MM.1S (cell line): ENCODE data around the gene ANXA9.

Experiments used
- DNase-seq: peaks from one replicate; pipeline ENCODE4 v3.0.0-alpha.2; 2015
- H2AFZ ChIP-seq: fragments of 300-600 bp; sonication (generic); 2 replicates; pipeline ENCODE4 v1.6.0; 2016; ENCODE audit warnings: antibody characterized with exemption, low read length
- H3F3A ChIP-seq: fragments of 300-600 bp; sonication (generic); 2 replicates; pipeline ENCODE4 v1.6.1; 2016; ENCODE audit warnings: mild to moderate bottlenecking, antibody characterized with exemption, low read length, moderate library complexity, mixed read lengths; ENCODE audit not compliant: insufficient read depth
- H3K27ac ChIP-seq: fragments of 300-600 bp; sonication (generic); 2 replicates; pipeline ENCODE4 v1.5.1; 2016; ENCODE audit warnings: mild to moderate bottlenecking, low read length
- H3K27me3 ChIP-seq: fragments of 300-600 bp; sonication (generic); replicated peaks from 2 replicates; pipeline ENCODE4 v1.6.0; 2016; ENCODE audit warnings: low read length; ENCODE audit not compliant: insufficient read depth
- H3K36me3 ChIP-seq: fragments of 300-600 bp; sonication (generic); replicated peaks from 2 replicates; pipeline ENCODE4 v1.6.1; 2016; ENCODE audit warnings: mild to moderate bottlenecking, low read length, mixed read lengths; ENCODE audit not compliant: insufficient read depth
- H3K4me1 ChIP-seq: fragments of 300-600 bp; sonication (generic); 2 replicates; pipeline ENCODE4 v1.6.1; 2016; ENCODE audit warnings: low read length, mixed read lengths
- H3K4me2 ChIP-seq: fragments of 300-600 bp; sonication (generic); 2 replicates; pipeline ENCODE4 v1.6.0; 2016; ENCODE audit warnings: low read depth, low read length
- H3K4me3 ChIP-seq: fragments of 300-600 bp; sonication (generic); 2 replicates; pipeline ENCODE4 v1.5.1; 2016; ENCODE audit warnings: low read length, mixed read lengths
- H3K79me2 ChIP-seq: fragments of 300-600 bp; sonication (generic); 2 replicates; pipeline ENCODE4 v1.6.1; 2016; ENCODE audit warnings: mixed run types, low read length, mixed read lengths
- H3K9ac ChIP-seq: fragments of 300-600 bp; sonication (generic); 2 replicates; pipeline ENCODE4 v1.6.1; 2016; ENCODE audit warnings: low read length, mixed read lengths
- H3K9me2 ChIP-seq: fragments of 300-600 bp; sonication (generic); replicated peaks from 2 replicates; pipeline ENCODE4 v1.6.1; 2016; ENCODE audit warnings: mild to moderate bottlenecking, low read length, mixed read lengths; ENCODE audit not compliant: insufficient read depth
- H3K9me3 ChIP-seq: fragments of 300-600 bp; sonication (generic); replicated peaks from 2 replicates; pipeline ENCODE4 v1.6.1; 2016; ENCODE audit warnings: mild to moderate bottlenecking, low read length, mixed read lengths; ENCODE audit not compliant: insufficient read depth
- H4K20me1 ChIP-seq: fragments of 300-600 bp; sonication (generic); 2 replicates; pipeline ENCODE4 v1.6.1; 2016; ENCODE audit warnings: mild to moderate bottlenecking, low read length, moderate library complexity, mixed read lengths; ENCODE audit not compliant: insufficient read depth
- CTCF ChIP-seq: fragments of 300-600 bp; sonication (generic); IDR thresholded peaks from 2 replicates; pipeline ENCODE4 v1.5.1; 2016; ENCODE audit warnings: antibody characterized with exemption, low read length, mixed read lengths
- EZH2 ChIP-seq: fragments of 300-600 bp; sonication (generic); optimal IDR thresholded peaks from 2 replicates; pipeline ENCODE3; 2017; ENCODE audit warnings: low read depth, mild to moderate bottlenecking, antibody characterized with exemption, low read length, mixed read lengths
- EZH2phosphoT487 ChIP-seq: fragments of 300-600 bp; sonication (generic); IDR thresholded peaks from 2 replicates; pipeline ENCODE4 v1.6.1; 2018; ENCODE audit warnings: antibody characterized with exemption, low read length

Gene ANXA9

GRCh38 chr1:151011154-151011850, 29.2 kb downstream of the ANXA9 start:
- H3F3A ChIP-seq, result peaks cover 16% of the 10 kb centered on the region
- peaks cover 15% of the 10 kb centered on the region for H3K4me1 ChIP-seq
- H3K9me2 ChIP-seq, result no peaks in the 10 kb centered on the region
- no peak overlapping the region for H3K4me3 ChIP-seq
- H3K4me2 ChIP-seq, result no peak overlapping the region
- no peaks in the 10 kb centered on the region for H4K20me1 ChIP-seq
- no peak for DNase-seq
- H3K36me3 ChIP-seq, result no peaks in the 10 kb centered on the region
- H3K9me3 ChIP-seq, result no peaks in the 10 kb centered on the region
- no peak overlapping the region for H3K27ac ChIP-seq
- no peak overlapping the region for H3K9ac ChIP-seq
- H2AFZ ChIP-seq, result no peak overlapping the region
- H3K27me3 ChIP-seq, result no peaks in the 10 kb centered on the region
- peaks cover 16% of the 10 kb centered on the region; the same call in 1 of the 2 replicates for H3K79me2 ChIP-seq
- no peak for TF ChIP-seq CTCF
- no peak for TF ChIP-seq EZH2phosphoT487
- TF ChIP-seq EZH2, result no peak

- Histone ChIP-seq H3F3A (peaks cover 2% of the 10 kb centered on the region), H2AFZ (no peak overlapping the region), H3K9me2 (no peaks in the 10 kb centered on the region), H3K4me2 (no peak overlapping the region), H3K27ac (no peak overlapping the region), H3K4me1 (peaks cover 9% of the 10 kb centered on the region), H3K79me2 (peaks cover 16% of the 10 kb centered on the region; the same call in 1 of the 2 replicates), H3K4me3 (no peak overlapping the region), H4K20me1 (no peaks in the 10 kb centered on the region), H3K9me3 (no peaks in the 10 kb centered on the region), H3K36me3 (no peaks in the 10 kb centered on the region), H3K9ac (no peak overlapping the region), H3K27me3 (no peaks in the 10 kb centered on the region)
- no peak for DNase-seq
- TF ChIP-seq EZH2phosphoT487 (no peak), EZH2 (no peak), CTCF (no peak)
These were observed 30.8 kb downstream of the ANXA9 start for GRCh38 chr1:151012684-151013471.

- Histone ChIP-seq H4K20me1 (no peaks in the 10 kb centered on the region), H3K27me3 (no peaks in the 10 kb centered on the region), H3K9me3 (no peaks in the 10 kb centered on the region), H3K9me2 (no peaks in the 10 kb centered on the region), H3K4me1 (peaks cover 8% of the 10 kb centered on the region), H3K4me3 (no peak overlapping the region), H3K4me2 (no peak overlapping the region), H3K9ac (no peak overlapping the region), H3K36me3 (no peaks in the 10 kb centered on the region), H3K79me2 (peaks cover 15% of the 10 kb centered on the region; the same call in 1 of the 2 replicates), H3K27ac (no peak overlapping the region), H2AFZ (no peak overlapping the region), H3F3A (no peaks in the 10 kb centered on the region)
- TF ChIP-seq EZH2phosphoT487 (no peak), EZH2 (no peak), CTCF (no peak)
- DNase-seq, result no peak
These were observed 31.4 kb downstream of the ANXA9 start for GRCh38 chr1:151013518-151013917.
